Cardiac septum (tissue), 1 donor: ENCODE data around the gene CUEDC2. TPM values are rescaled to one million over a fixed set of nuclear protein-coding genes. Genes with fewer than 3 reads are reported as not detected.
A peak's percentile ranks its signal among the peaks of the same experiment; 100 is the strongest.

ENCODE experiments used
- DNase-seq: peaks from one replicate; pipeline ENCODE4 v3.0.0-alpha.2; 2020; ENCODE audit warnings: low spot score
- intact Hi-C: fragments of 100-400 bp; cut with DNase I; formaldehyde crosslinking; loops from one replicate; pipeline ENCODE4 v1.14.0; 2022
- long read RNA-seq: library from polyadenylated mRNA; unstranded; transcript quantifications from one replicate; pipeline ENCODE4 v2.0.0, GENCODE V29; 2021
- total RNA-seq: library from RNA; stranded (reverse); fragmentation: NEBNext Ultra II Directional; extraction: Animal tissue kit (Norgen Biotek cat#: 25700); gene quantifications from one replicate; pipeline ENCODE4 v1.2.1, GENCODE V29; 2021
- donor health status: DM: no; HTN: no; CAD: no.

Gene CUEDC2
- total RNA-seq: 62.4 TPM
- long read RNA-seq, transcript CUEDC2-201 (9 exons, 1,191 nt): major isoform, 115 of 130 reads
- long read RNA-seq, partial matches to known transcripts: 7 of 130 reads
- long read RNA-seq, other reads (novel, unspliced or antisense): 8 of 130 reads

DNA sequence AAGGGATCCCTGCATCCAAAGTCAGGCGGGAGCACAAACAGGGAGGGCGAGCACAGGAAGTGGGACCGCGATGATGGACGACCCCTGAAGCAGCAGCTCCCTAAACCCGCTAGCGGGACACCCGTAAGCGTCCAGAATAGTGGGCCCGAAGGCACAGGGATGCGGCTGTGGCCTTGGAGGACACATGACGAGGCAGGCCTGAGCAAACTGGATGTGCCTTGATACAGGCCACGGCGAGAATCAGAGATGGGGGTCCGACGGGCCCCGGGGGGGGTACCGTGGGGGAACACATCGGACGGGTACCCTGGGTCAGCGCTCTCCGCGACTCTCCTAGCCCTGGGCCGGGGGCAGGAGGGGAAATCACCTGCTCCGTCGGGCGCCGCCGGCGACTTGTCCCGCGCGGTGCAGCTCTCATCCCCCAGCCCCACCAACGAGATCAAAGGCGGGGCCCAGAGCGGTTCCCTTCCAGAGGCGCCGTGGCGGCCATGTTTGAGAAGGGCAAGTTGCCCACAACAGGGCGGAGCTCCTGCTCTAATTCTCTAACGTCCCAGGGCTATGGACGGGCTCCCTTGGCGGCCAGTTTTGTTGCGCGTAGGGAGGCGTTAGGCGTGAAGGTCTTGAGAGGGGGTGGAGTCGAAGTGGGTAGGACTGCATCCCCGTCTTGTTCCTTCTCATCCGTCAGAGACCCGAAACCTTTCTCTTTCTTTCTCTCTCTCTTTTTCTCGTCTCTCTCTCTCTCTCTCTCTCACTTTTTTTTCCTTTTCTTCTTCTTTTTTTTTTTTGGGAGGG is at the start of gene CUEDC2:
CUEDC2 (minus strand) TSS at position 413 of the 789 bp plus-strand sequence. CDS start 7,386 bp downstream, outside the sequence.
- intact Hi-C loops: loop anchor here (1.0 to 2.0 kb wide), 2 partner anchors 10 to 30 kb away; no protein-coding TSS in a partner anchor
- DNase-seq: peak; percentile 99

- no peak for DNase-seq
- intact Hi-C loops: no loop called here
Measured at GRCh38 chr10:102480396-102480795, 48.0 kb upstream of the CUEDC2 start.

DNA sequence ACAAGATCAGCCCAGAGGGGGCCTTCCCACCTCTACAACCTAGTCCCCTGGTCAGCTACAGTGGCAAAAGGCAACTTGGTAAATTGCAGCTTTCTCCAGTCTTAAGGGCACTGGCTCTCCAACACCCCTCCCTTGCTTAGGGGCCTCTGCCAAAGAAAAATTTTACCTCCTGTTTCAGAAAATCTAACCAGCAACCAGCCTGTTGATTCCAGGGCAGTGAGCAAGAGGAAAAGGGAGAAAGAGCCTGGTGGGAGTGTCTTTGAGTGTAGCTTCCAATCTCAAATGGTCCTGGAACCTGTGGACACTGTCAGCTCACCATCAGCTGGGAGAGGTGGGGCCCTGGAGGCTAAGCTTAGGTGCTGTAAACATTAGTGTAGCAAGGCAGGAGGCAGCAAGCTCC is 47.3 kb upstream of the CUEDC2 start:
- intact Hi-C loops: loop anchor here (5.0 kb wide), 1 partner anchor 82 kb away; the partner anchor contains the start of gene NFKB2
- DNase-seq: no peak

GRCh38 chr10:102476466-102477141 is 44.2 kb upstream of the CUEDC2 start:
- no peak for DNase-seq
- intact Hi-C loops: loop anchor here (5.0 kb wide), 1 partner anchor 79 kb away; the partner anchor contains the start of gene NFKB2

DNA sequence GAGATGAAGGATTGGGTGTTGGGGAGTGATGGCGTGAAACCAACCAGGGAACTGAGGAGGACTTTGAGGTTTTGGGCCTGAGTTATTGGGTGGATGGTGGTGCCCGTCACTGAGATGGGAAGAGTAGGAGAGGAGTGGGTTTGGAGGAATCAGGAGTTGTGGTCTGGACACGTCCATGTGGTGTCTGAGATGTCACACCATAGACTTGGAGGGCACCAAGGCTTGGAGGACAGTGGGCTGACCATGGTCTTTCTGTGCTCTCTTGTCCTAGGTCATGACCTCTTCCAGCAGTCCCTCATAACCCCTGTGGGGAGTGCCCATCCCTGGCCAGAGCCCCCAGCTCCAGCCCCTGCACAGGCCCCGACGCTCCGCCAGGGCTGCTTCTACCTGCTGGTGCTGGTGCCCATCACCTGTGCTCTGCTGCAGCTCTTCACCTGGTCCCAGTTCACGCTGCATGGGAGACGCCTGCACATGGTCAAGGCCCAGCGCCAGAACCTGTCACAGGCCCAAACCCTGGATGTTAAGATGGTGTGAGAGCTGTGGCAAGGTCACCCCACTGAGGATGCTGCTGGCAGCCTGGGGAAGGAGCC is 43.2 kb upstream of the CUEDC2 start:
- no peak for DNase-seq
- intact Hi-C loops: loop anchor here (5.0 kb wide), 1 partner anchor 78 kb away; the partner anchor contains the start of gene NFKB2

DNA sequence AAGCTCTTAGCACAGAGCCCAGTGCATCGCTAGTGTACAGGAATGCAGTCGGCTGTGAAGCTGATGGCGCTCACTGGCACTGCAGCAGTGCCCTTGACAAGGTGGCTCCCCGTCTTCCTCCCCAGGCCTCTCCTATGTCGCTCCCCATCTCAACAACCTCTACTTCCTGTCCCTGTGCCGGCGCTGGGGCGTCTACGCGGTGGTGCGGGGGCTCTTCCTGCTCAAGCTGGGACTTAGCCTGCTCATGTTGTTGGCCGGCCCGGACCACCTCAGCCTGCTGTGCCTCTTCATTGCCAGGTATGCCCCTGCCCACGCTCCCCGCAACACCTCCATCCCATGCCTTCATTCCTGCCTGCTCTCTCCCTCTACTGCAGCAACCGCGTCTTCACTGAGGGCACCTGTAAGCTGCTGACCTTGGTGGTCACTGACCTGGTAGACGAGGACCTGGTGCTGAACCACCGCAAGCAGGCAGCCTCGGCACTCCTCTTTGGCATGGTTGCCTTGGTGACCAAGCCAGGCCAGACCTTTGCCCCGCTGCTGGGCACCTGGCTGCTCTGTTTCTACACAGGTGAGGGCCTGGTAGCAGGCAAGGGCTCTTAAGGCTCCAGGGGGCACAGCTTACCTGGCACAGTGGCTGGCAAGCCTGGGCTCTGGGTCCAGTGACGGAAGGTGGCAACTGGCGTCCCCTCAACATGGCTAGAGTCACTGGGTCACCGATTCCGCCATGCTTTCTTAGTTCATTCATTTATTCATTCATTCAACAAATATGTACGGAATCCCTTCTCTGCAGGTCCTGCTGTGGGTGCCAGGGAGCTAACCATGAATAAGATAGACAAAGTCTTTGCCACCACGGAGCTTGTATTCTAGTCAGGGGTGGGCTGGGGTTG is 41.3 kb upstream of the CUEDC2 start:
- intact Hi-C loops: no loop called here
- no peak for DNase-seq

DNA sequence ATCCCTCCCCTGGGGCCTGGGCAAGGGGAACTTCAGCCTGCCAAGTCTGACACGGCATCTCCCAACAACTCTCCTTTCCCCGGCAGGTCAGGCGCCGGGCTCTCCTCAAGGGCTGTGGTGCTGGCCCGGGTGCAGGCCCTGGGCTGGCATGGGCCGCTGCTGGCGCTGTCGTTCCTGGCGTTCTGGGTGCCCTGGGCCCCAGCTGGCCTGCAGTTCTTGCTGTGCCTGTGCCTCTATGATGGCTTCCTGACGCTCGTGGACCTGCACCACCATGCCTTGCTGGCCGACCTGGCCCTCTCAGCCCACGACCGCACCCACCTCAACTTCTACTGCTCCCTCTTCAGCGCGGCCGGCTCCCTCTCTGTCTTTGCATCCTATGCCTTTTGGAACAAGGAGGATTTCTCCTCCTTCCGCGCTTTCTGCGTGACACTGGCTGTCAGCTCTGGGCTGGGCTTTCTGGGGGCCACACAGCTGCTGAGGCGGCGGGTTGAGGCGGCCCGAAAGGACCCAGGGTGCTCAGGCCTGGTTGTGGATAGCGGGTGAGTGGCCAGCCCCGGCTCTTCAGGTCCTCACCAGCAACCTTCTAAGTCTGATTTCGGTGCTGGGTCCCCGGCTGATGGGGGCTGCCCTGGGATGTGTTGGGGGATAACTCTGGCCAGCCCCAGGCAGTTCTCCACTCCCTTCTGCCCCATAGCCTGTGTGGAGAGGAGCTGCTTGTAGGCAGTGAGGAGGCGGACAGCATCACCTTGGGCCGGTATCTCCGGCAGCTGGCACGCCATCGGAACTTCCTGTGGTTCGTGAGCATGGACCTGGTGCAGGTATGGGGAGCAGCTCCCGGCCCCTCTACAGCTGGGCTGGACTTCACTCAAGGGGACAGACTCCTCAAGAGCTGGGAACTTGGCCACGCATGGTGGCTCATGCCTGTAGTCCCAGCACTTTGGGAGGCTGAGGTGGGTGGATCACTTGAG is 38.5 kb upstream of the CUEDC2 start:
- intact Hi-C loops: no loop called here
- no peak for DNase-seq

DNA sequence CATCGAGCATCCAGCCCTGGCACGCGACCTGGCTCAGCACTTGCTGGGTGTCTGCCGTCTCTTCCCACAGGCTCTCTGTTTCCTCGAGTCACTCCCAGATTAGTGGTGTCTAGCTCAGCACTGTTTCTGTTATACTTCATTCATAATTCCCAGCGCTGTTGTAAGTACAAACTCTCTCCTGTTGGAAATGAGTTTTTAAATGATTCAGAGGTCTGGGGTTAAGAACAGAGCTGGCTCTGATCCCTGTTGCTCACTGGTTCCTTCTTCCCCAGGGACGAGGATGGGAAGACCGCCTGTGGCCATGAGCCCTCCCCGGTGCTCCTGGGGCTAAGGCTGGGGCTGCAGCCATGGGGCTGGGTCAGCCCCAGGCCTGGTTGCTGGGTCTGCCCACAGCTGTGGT is 36.3 kb upstream of the CUEDC2 start:
- no peak for DNase-seq
- intact Hi-C loops: no loop called here

DNA sequence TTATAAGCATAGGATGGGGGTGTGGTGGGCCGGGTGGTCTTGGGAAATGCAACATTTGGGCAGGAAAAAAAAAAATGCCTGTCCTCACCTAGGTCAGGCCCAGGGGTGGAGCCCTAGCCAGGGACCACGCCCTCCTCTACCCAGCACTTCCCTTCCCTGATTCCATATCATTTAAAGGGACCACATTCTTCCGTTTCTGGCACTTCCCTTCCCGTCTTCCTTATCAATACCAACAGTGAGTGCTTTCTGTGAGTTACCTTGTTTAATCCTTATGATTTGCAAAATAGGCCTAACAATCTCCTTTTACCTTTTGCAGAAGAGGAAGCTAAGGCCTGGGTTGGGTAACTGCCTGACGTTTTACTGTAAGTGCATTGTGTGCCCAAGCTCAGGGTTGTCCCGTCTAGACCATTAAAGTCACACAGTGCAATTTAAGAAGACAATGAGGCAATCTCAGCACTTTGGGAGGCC is 35.6 kb upstream of the CUEDC2 start:
- intact Hi-C loops: no loop called here
- no peak for DNase-seq

DNA sequence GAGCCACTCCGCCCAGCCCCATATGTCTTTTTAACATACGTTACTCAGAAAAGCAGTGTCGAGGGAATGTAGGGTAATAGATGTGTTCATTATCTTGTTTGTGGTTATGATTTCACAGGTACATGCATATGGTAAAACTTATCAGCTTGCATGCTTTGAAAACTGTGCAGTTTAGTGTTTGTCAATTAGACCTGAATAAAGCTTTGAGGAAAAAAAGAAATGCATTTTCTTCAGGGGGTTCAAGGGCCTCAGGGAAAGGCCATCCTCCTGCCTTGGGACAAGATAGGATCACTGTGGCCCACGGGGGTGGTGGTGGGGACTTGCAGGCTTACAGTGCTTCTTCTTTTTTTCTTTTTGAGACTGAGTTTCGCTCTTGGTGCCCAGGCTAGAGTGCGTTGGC is 34.9 kb upstream of the CUEDC2 start:
- intact Hi-C loops: no loop called here
- DNase-seq: no peak

DNA sequence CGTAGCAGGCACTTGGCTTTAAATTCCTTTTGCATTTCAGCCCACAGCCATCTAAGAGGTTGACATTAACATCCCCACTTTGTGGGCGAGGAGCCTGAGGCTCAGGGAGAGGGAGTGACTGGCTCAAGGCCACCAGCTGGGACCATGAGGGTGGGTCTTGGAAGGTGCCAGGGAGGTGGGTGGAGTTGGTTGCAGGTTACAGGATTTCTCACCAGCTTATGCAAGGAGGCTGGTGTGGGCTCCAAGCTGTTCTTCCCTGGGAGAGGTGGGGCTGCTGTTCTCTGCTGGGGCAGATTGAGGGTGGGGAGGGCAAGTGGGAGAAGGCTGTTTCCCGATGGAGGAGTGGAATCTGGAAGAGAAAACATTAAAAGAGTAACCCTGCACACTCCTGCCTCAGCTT is 33.1 kb upstream of the CUEDC2 start:
- DNase-seq: no peak
- intact Hi-C loops: no loop called here

DNA sequence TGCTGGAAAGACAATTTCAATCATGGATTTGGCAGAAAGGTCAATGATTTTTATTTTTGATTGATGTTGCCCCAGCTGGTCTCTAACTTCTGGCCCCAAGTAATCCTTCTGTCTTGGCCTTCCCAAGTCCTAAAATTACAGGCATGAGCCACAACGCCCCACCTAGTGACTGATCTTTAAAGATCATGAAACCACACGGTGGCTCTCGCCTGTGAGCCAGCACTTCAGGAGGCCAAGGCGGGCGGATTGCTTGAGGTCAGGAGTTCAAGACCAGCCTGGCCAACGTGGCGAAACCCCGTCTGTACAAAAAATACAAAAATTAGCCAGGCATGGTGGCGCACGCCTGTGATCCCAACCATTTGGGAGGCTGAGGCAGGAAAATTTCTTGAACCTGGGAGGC is 31.6 kb upstream of the CUEDC2 start:
- intact Hi-C loops: loop anchor here (2.0 kb wide), 1 partner anchor 31 kb away; the partner anchor contains the start of gene CUEDC2
- no peak for DNase-seq

DNA sequence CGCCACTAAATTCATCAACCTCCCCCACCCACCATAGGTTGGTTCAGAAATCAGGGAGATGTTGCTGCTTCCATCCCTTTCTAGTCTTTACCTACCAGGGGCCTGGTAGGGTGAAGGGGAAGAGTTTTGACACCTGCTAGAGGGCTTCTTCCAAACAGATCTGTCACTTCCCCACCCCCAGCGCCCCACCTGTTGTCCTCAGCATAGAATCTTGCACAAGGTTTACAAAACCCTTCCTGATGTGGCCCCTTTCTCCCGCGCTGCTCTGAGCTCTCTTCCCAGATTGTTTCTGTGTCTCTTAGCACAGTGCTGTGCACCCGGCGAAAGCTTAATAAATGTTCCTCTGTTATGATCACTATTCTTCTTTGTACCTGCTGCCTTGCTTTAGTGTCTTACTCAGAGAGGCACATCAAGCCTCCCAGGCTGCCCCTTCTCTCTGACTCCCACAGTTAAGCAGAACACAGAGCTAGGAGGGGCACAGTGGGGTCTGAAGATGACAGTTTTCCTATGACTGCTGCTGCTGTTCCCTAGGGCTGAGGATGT is 30.2 kb upstream of the CUEDC2 start:
- DNase-seq: no peak
- intact Hi-C loops: loop anchor here (2.0 kb wide), 1 partner anchor 30 kb away; the partner anchor contains the start of gene CUEDC2

GRCh38 chr10:102461187-102462054 is 29.0 kb upstream of the CUEDC2 start:
- DNase-seq: peak; percentile 96
- intact Hi-C loops: loop anchor here (2.0 kb wide), 1 partner anchor 29 kb away; the partner anchor contains the start of gene CUEDC2

GRCh38 chr10:102460836-102461186 is 28.4 kb upstream of the CUEDC2 start:
- intact Hi-C loops: no loop called here
- DNase-seq: no peak

DNA sequence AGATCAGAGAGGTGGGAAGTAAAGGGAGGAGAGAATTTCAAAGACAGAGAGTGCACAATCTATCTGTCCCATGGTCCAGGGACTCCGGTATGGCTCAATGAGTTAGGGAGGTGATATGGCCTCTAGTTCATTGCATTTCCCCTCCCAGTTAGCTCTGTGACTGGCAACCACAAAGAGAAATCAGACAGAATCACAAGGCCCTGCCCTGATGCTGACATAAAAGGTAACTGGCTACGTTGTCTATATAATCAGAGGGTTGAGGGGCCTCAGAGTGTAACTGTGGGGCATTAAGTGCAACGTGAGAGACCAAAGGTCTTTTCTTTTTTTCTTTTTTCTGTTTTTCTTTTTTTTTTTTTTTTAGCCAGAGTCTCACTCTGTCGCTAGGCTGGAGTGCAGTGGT is 26.3 kb upstream of the CUEDC2 start:
- intact Hi-C loops: no loop called here

More for the DNA sequence above, 26.3 kb upstream of the CUEDC2 start:
- no peak for DNase-seq
